ENCODE data around the gene KCTD7.

GRCh38 chr7:66627881-66628360 is 760 bp upstream of the KCTD7 start:
- no peak for TF ChIP-seq POLR2A (IDR thresholded peaks at IDR 0.05; ENCODE audit: low read depth)
- TF ChIP-seq, protein P1, sequence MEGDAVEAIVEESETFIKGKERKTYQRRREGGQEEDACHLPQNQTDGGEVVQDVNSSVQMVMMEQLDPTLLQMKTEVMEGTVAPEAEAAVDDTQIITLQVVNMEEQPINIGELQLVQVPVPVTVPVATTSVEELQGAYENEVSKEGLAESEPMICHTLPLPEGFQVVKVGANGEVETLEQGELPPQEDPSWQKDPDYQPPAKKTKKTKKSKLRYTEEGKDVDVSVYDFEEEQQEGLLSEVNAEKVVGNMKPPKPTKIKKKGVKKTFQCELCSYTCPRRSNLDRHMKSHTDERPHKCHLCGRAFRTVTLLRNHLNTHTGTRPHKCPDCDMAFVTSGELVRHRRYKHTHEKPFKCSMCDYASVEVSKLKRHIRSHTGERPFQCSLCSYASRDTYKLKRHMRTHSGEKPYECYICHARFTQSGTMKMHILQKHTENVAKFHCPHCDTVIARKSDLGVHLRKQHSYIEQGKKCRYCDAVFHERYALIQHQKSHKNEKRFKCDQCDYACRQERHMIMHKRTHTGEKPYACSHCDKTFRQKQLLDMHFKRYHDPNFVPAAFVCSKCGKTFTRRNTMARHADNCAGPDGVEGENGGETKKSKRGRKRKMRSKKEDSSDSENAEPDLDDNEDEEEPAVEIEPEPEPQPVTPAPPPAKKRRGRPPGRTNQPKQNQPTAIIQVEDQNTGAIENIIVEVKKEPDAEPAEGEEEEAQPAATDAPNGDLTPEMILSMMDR (IDR thresholded peaks at IDR 0.05), result no peak
- TF ChIP-seq EP300 (IDR thresholded peaks at IDR 0.05), result no peak
- TF ChIP-seq POLR2AphosphoS5 (IDR thresholded peaks at IDR 0.05), result no peak

All from esophagus muscularis mucosa (tissue), 4 donors.